K562 (cell line): ENCODE measurements around the gene BNIP1. TPM values are rescaled to one million over a fixed set of nuclear protein-coding genes. Genes with fewer than 3 reads are reported as not detected.
A peak's percentile ranks its signal among the peaks of the same experiment; 100 is the strongest.

ENCODE experiments used
- ATAC-seq: fragments of 200-7000 bp; cut with Tn5 transposase; 3 replicates; pipeline ENCODE4 v1.9.1; 2020; ENCODE audit warnings: moderate library complexity
- BruUV-seq: library from RNA; stranded (reverse); fragments of 400-500 nt; replicated peaks from 2 replicates; lab custom pipeline; 2021; lab: Mats Ljungman, UMichigan
- CTCF ChIA-PET: fragments of 300-600 bp; formaldehyde crosslinking; extraction: SDS; loops from one replicate; lab custom pipeline; 2021; ENCODE audit warnings: low intra/inter-chr PET ratio; lab: Yijun Ruan, JAX
- POLR2A ChIA-PET: fragments of 300-600, 350-650 bp; sonication (Branson Sonifier 250); formaldehyde crosslinking; extraction: SDS; loops from one replicate; lab custom pipeline; 2021; ENCODE audit warnings: antibody characterized with exemption, inconsistent platforms; lab: Yijun Ruan, JAX
- DNase-seq, 4 experiments: peaks; one replicate each; pipeline versions ENCODE4 v3.0.0 to v3.0.0-alpha.2; 2011 to 2018; ENCODE audit warnings: low spot score in 3 of 4, mixed read lengths in 3 of 4; ENCODE audit errors: extremely low read depth in 1 of 4
- FAIRE-seq: peaks from 2 replicates; lab custom pipeline; 2011; peaks lifted over from hg19 to GRCh38; lab: Jason Lieb, UNC
- H2AFZ ChIP-seq: 2 replicates; pipeline ENCODE4 v1.6.0; 2011; ENCODE audit warnings: low read depth, low read length, control low read depth, inconsistent platforms
- H3K27ac ChIP-seq: fragments of 200-600 bp; 3 replicates; pipeline ENCODE4 v1.8.0; 2011; ENCODE audit warnings: low read depth, mild to moderate bottlenecking, control low read depth, inconsistent platforms, low read length, moderate library complexity, mixed read lengths; ENCODE audit errors: extremely low read depth
- H3K27me3 ChIP-seq, 2 experiments: fragments of 300-600 bp in 1 of 2; 2 replicates in 1 of 2; 3 replicates in 1 of 2; pipeline versions ENCODE4 v1.6.0 to v1.8.0; 2011; ENCODE audit warnings: inconsistent platforms in 2 of 2, low read length in 2 of 2, mild to moderate bottlenecking in 1 of 2, mixed read lengths in 1 of 2, moderate library complexity in 1 of 2; ENCODE audit not compliant: control insufficient read depth in 2 of 2, insufficient read depth in 2 of 2
- H3K36me3 ChIP-seq: fragments of 300-600 bp; 3 replicates; pipeline ENCODE4 v1.8.0; 2011; ENCODE audit warnings: mild to moderate bottlenecking, low read length, inconsistent platforms; ENCODE audit not compliant: control insufficient read depth, insufficient read depth
- H3K4me1 ChIP-seq, 2 experiments: fragments of 200-600 bp in 1 of 2; replicated peaks in 1 of 2; 2 replicates in 1 of 2; 3 replicates in 1 of 2; pipeline versions ENCODE4 v1.5.1 to v1.8.0; 2011; ENCODE audit warnings: inconsistent platforms in 2 of 2, low read length in 2 of 2, mild to moderate bottlenecking in 1 of 2, mixed read lengths in 1 of 2, moderate library complexity in 1 of 2; ENCODE audit not compliant: control insufficient read depth in 2 of 2, insufficient read depth in 2 of 2
- H3K4me2 ChIP-seq: 2 replicates; pipeline ENCODE4 v1.6.1; 2011; ENCODE audit warnings: low read length, control low read depth, inconsistent platforms, mixed read lengths; ENCODE audit not compliant: insufficient read depth
- H3K4me3 ChIP-seq: fragments of 200-600 bp; sonication (generic), shearing (Covaris generic); 2 replicates; pipeline ENCODE4 v1.5.1; 2016; ENCODE audit warnings: control low read depth, inconsistent platforms
- H3K79me2 ChIP-seq: fragments of 200-600 bp; 3 replicates; pipeline ENCODE4 v1.8.0; 2011; ENCODE audit warnings: low read length, inconsistent platforms; ENCODE audit not compliant: control insufficient read depth, insufficient read depth
- H3K9ac ChIP-seq, 2 experiments: 2 replicates each; pipeline versions ENCODE4 v1.6.0 to v1.6.1; 2011; ENCODE audit warnings: low read depth in 2 of 2, low read length in 2 of 2, control low read depth in 1 of 2, inconsistent platforms in 1 of 2, mild to moderate bottlenecking in 1 of 2, mixed read lengths in 1 of 2; ENCODE audit not compliant: insufficient read depth in 1 of 2
- H3K9me1 ChIP-seq: one replicate; pipeline ENCODE4 v1.6.0; 2011; ENCODE audit warnings: inconsistent platforms, mild to moderate bottlenecking, low read length, moderate library complexity; ENCODE audit not compliant: control insufficient read depth, insufficient read depth
- H3K9me3 ChIP-seq: replicated peaks from 2 replicates; pipeline ENCODE4 v1.5.1; 2011; ENCODE audit warnings: low read depth, low read length, inconsistent platforms; ENCODE audit not compliant: control insufficient read depth, insufficient read depth
- H4K20me1 ChIP-seq: replicated peaks from 2 replicates; pipeline ENCODE4 v1.6.1; 2011; ENCODE audit warnings: low read length, inconsistent platforms, mixed read lengths; ENCODE audit not compliant: control insufficient read depth, insufficient read depth
- C11orf30 ChIP-seq: fragments of 450-650 bp; IDR thresholded peaks from 2 replicates; pipeline ENCODE4 v1.6.1; 2016; ENCODE audit warnings: low read depth, mild to moderate bottlenecking
- ERF ChIP-seq: fragments of 450-650 bp; formaldehyde crosslinking; IDR thresholded peaks from 2 replicates; pipeline ENCODE4 v1.4.0; 2020; ENCODE audit warnings: mild to moderate bottlenecking, mixed read lengths
- MAFG ChIP-seq: fragments of 450-650 bp; conservative IDR thresholded peaks from 2 replicates; pipeline ENCODE4 v1.6.1; 2016; ENCODE audit warnings: missing genetic modification characterization, missing compliant biosample characterization
- NFXL1 ChIP-seq: fragments of 450-650 bp; formaldehyde crosslinking; IDR thresholded peaks from 2 replicates; pipeline ENCODE4 v1.4.0; 2021; ENCODE audit warnings: mild to moderate bottlenecking
- ZNF316 ChIP-seq: fragments of 450-650 bp; IDR thresholded peaks from 2 replicates; pipeline ENCODE4 v1.6.1; 2016
- WGBS: fragments of 100-300 bp; shearing (Covaris generic); methylation state at CpG from one replicate; pipeline ENCODE4 v1.1.6; 2016; ENCODE audit warnings: low coverage, mixed read lengths; ENCODE audit not compliant: insufficient coverage; ENCODE audit errors: missing lambda C conversion rate; 5-methylcytosine and 5-hydroxymethylcytosine counted together
- in situ Hi-C: fragments of 300-500 bp; cut with MboI; formaldehyde crosslinking; loops from 4 replicates; pipeline ENCODE4 v1.15.0; 2018; ENCODE audit warnings: inconsistent platforms, mixed read lengths
- intact Hi-C: fragments of 100-400 bp; cut with micrococcal nuclease; formaldehyde crosslinking; loops from 2 replicates; pipeline ENCODE4 v1.14.2; 2022
- polyA plus RNA-seq, 8 experiments: library from polyadenylated mRNA; depleted of rRNA in 4 of 8; stranded (reverse) in 5 of 8; unstranded in 3 of 8; fragments of >200 nt; fragmentation: Nextera tagmentation in 2 of 8; fragmentation: Illumina TruSeq in 1 of 8; extraction: Ambion mirVana in 2 of 8; extraction: Trizol in 1 of 8; gene quantifications; 2 replicates each; pipeline versions ENCODE4 v1.2.1 to v1.2.3, GENCODE V29; 2011 to 2014; ENCODE audit warnings: inconsistent platforms in 1 of 8, missing spikeins in 1 of 8
- total RNA-seq, 7 experiments: library from RNA; depleted of rRNA in 6 of 7; stranded (reverse); fragments of >200 nt in 6 of 7; fragmentation: Illumina TruSeq in 2 of 7; extraction: Trizol in 2 of 7; gene quantifications; 2 replicates each; pipeline versions ENCODE4 v1.2.1 to v1.2.3, GENCODE V29; 2011 to 2021; ENCODE audit warnings: low replicate concordance in 1 of 7
- TF ChIP-seq, protein P1 (sequence below), 2 experiments: fragments of 200-800 bp in 1 of 2; sonication (Bioruptor generic) in 1 of 2; sonication (generic) in 1 of 2; formaldehyde crosslinking in 1 of 2; IDR thresholded peaks in 1 of 2; conservative IDR thresholded peaks in 1 of 2; 2 replicates each; pipeline versions ENCODE4 v1.5.0 to v1.6.1; 2016 to 2020; ENCODE audit warnings: missing compliant biosample characterization in 1 of 2, missing genetic modification characterization in 1 of 2, missing genetic modification reagents in 1 of 2

The BNIP1 gene
- total and polyA plus RNA-seq, 9 of the 15 experiments (the other 6 are each of a cell fraction or from before 2014, with no cell fraction given) = 18.8 to 65.0 (median 26.2) TPM

DNA sequence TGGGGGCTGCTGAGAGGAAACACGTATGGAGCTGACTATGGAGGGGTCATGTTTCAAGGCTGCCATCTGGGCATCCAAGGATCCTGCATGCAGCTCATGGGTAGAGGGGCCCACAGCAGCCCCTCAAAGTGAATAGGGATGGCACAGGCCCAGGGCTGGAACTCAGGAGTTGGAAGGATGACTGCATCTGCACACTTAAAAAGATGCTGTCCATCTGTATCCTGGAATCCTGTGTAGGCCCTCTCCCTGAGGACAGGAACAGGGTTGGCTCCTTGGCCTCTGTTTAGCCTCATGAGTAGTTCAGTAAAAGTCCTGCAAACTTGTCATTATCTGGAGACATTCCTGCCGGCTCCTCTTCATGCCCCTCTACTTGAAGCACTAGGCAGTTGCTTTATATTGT, 4.0 kb downstream of the BNIP1 start (continued):
- TF ChIP-seq, protein P1, sequence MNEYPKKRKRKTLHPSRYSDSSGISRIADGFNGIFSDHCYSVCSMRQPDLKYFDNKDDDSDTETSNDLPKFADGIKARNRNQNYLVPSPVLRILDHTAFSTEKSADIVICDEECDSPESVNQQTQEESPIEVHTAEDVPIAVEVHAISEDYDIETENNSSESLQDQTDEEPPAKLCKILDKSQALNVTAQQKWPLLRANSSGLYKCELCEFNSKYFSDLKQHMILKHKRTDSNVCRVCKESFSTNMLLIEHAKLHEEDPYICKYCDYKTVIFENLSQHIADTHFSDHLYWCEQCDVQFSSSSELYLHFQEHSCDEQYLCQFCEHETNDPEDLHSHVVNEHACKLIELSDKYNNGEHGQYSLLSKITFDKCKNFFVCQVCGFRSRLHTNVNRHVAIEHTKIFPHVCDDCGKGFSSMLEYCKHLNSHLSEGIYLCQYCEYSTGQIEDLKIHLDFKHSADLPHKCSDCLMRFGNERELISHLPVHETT (CRISPR knock-in tag; conservative IDR thresholded peaks at IDR 0.05 in 1 of 2, IDR thresholded peaks at IDR 0.05 in 1 of 2) = no peak

- BruUV-seq = no TSS peak
- Histone ChIP-seq H3K27ac (no peak overlapping the region), H3K4me2 (no peak overlapping the region), H3K9me3 (no peaks in the 10 kb centered on the region), H3K9me1 (no peaks in the 10 kb centered on the region), H3K9ac (no peak overlapping the region), H3K4me1 (0 out of 5 replicates have a peak, but pooled peaks cover 0 to under 1% of the 10 kb centered on the region in 2 experiments), H3K4me3 (no peak overlapping the region), H3K36me3 (peaks cover 62% of the 10 kb centered on the region; the same call in 2 of the 3 replicates), H3K27me3 (no peaks in the 10 kb centered on the region), H4K20me1 (no peaks in the 10 kb centered on the region), H3K79me2 (no peaks in the 10 kb centered on the region), H2AFZ (no peak overlapping the region)
- no peak for ATAC-seq
- FAIRE-seq = no peak
- DNase-seq = no peak
- WGBS = 87% methylated on average over 4 of the region's 5 CpGs
- intact Hi-C loops = no loop called here
- in situ Hi-C loops = no loop called here
- POLR2A ChIA-PET = no interaction called here
- CTCF ChIA-PET = no interaction called here
- TF ChIP-seq C11orf30 (peak; percentile 51; the same call in 1 of the 2 replicates), NFXL1 (CRISPR knock-in tag) (no peak), ZNF316 (peak; percentile 79), ERF (CRISPR knock-in tag) (no peak), MAFG (tag) (peak; percentile 57; the same call in 1 of the 2 replicates)
- TF ChIP-seq, all 486 proteins: peak for 3
Observed at GRCh38 chr5:173152547-173152946, 8.2 kb downstream of the BNIP1 start.
